ENCODE data around the gene SAMD7.

The SAMD7 gene, protein sequence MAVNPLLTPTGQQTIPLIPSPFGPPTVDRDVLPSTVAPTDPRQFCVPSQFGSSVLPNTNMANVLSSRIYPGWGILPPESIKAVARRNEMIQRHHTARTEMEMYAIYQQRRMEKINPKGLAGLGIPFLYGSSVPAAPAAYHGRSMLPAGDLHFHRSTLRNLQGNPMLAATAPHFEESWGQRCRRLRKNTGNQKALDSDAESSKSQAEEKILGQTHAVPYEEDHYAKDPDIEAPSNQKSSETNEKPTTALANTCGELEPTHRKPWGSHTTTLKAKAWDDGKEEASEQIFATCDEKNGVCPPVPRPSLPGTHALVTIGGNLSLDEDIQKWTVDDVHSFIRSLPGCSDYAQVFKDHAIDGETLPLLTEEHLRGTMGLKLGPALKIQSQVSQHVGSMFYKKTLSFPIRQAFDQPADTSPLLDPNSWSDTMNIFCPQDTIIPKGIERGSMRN

GRCh38 chr3:169911272-169911671 is at the start of gene SAMD7:
Gene SAMD7 (plus strand): TSS chr3:169911572. CDS start chr3:169919499, 7,927 bp downstream.
- no peak for DNase-seq

GRCh38 chr3:169861871-169862270 is 49.5 kb upstream of the SAMD7 start:
- no peak for DNase-seq

- peak; percentile 78 for DNase-seq
These were observed 47.9 kb upstream of the SAMD7 start for GRCh38 chr3:169863458-169863899.

GRCh38 chr3:169864270-169864669 is 47.1 kb upstream of the SAMD7 start:
- no peak for DNase-seq

DNA sequence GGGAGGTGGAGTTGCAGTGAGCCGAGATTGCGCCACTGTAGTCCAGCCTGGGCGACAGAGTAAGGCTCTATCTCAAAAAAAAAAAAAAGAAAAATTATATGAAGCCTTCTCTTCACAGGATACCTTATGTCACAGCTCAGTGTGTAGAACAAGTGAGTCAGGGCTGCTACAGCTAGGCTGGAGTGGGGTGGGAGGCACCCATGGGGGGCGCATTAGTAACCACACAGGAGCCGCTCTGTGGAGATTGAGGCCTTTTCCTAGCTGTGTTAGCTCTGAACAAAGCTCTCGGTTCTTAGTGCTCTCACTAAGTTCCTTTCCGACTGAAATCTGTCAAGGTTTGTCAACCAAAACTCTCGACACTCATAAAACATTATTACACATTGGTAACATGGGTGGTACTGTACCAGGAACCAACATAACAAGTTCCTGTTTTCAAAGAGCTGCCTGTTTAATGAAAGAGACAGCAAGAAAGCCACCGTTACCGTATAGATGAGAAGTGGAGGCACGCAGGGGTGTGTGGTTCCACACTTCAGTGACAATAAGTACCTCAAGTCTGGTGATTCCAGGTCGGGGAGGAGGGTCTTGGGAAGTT is 46.1 kb upstream of the SAMD7 start:
- peak; percentile 26 for DNase-seq

DNA sequence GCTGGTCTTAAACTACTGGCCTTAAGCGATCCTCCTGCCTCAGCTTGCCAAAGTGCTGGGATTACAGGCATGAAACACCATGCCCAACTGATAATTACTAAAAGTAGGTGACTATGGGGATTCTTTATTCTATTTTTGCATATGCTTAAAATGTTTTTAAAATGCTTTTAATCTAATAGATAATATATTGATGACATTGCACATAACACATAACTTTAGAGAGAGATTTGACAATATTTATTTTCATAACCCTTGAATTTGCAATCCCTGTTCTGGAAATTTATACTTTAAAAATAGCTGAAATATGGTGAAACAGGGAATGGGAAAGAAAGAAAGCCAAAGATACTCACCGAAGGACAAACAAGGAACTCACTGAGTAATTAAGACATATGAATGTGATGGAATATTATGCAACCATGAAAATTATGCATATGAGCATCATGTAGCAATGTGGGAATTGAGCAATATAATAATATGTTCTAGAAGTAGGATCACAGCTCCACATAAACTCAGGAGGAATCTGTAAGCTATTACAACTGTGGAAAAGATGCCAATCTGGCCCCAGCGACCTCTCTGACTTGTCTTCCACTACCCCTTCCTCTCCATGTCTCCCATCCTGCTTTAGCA is 43.7 kb upstream of the SAMD7 start:
- DNase-seq = no peak

DNA sequence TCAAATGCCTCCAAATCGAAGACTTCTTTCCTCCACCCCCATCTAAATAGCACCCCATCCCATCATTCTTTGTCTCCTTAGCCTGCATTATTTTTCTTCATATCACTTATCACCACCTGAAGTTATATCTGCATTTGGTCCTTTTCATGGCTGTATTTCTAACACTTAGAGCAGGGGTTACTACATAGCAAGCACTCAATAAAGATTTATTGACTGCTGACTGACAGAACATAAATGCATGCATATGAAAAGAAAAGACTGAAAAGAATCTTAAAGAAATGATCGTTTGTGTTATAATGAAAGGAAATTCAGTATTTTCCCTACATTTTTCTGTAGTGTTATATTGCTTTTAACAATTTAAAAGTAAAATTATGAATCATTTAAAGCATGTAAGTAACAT is 43.0 kb upstream of the SAMD7 start:
- DNase-seq = no peak

GRCh38 chr3:169869484-169870220 is 41.7 kb upstream of the SAMD7 start, which contains the start of gene LRRC31:
Gene LRRC31 (minus strand): TSS chr3:169869935. CDS start chr3:169869807, 128 bp downstream.
- no peak for DNase-seq

DNA sequence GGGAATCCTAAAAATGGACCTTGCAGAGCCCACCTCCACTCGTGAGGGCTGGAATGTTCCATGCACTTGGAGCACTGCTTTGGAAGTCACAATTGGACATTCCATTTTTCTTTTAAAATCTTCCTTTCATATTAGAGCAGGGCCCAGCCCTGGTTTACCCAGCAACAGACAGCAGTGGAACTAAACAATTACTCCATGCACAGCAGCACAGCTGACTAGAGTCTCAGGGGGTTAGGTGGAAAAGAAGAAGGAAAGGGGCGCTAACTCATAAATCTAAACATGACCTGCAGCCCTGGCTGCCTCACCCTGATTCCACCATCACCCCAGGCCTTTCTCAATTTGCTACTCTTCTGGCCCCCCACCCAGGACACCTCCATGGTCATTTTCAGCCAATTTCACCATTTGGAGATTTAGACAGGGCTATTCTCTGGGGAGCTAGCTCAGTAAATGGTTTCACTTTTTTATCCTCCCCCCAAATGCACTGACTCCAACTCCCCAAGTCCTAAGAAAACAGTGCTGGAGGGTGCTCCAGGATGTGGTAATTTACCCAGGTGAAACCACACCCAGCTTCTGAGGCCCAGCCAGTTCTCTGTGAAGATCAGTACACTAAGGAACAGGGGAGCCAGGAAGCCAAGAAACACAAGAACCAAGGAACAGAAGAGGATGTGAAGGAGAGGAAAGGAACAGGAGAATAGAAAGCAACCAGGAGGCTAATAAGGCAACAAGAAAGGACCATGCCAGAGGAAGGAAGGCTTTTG is 40.1 kb upstream of the SAMD7 start:
- no peak for DNase-seq

- DNase-seq = no peak
These were observed 32.3 kb upstream of the SAMD7 start for GRCh38 chr3:169879013-169879557.

DNA sequence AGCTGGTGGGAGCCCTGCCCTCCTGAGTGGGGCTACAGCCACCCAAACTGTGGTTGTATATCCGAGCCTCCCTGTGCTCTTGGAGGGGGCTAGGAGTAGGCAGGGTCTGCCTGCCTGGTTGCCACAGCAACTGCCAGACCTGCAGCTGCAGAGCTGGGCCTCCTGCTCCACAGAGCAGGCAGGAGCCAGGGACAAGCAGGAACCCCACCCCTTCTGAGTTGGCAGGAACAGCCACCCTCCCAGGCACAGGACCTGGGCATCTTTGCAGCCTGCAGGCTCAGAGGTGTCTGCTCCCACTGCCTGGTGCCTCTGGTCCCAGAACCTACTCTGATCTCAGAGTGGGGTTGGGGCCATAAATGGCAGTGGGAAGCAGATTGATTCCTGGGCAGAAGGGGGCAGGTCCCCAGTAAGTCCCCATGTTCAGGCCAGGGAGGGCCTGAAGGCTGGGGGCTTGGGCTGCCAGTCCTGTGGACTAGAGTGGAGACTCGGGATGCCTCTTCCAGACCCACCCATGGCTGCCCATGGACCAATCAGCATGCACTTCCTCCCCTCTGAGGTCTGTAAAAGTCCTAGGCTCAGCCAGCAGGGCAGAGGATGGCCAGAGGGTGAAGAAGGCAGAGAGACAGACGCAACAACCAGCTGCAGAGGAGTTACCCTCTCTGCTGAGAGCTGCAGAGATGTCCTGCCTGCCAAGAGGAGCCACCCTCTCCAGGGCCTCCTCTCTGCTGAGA is 31.4 kb upstream of the SAMD7 start:
- no peak for DNase-seq

GRCh38 chr3:169880576-169881250 is 30.7 kb upstream of the SAMD7 start:
- no peak for DNase-seq

GRCh38 chr3:169886671-169887070 is 24.7 kb upstream of the SAMD7 start:
- DNase-seq = no peak

GRCh38 chr3:169891886-169892285 is 19.5 kb upstream of the SAMD7 start:
- DNase-seq = no peak

- DNase-seq = no peak
These were observed 17.3 kb upstream of the SAMD7 start for GRCh38 chr3:169894110-169894509.

DNA sequence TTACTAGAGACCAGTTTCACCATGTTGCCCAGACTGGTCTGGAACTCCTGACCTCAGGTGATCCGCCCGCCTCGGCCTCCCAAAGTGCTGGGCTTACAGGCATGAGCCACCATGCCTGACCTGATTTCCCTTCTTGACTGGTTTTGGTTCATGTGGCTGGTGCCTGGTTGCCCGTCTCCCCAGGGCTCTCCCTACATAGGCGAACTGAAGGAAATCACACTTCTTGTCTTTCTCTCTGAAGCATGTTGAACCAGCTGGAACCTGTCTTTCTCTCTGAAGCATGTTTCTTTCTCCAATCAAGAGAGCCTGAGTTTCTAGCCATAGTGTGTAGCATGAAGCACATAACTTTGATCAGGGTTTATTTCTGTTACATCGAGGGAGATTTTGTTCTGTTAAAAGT is 16.3 kb upstream of the SAMD7 start:
- no peak for DNase-seq

GRCh38 chr3:169897284-169897683 is 14.1 kb upstream of the SAMD7 start:
- DNase-seq = no peak

GRCh38 chr3:169901453-169901852 is 9.9 kb upstream of the SAMD7 start:
- no peak for DNase-seq

- DNase-seq = no peak
These were observed 6.0 kb upstream of the SAMD7 start for GRCh38 chr3:169905404-169905803.

DNA sequence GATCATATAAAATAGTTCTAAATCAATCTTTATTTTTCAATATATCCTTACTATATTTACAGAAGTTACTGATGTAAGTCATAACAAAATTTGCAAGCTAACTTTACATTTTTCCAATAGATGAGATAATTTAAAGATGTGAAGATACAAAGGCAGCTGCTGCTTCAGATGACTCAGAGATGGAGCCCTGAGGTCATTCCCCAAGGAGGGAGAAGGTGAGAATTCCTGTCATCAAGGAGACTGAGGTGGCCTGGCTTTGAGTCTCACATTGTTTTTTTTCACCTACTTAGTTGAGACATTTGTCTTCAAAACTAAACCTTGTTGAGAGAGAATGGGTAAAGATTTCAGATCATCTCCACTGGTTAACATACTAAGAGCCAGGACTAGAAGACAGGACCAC is 3.9 kb upstream of the SAMD7 start:
- no peak for DNase-seq

DNA sequence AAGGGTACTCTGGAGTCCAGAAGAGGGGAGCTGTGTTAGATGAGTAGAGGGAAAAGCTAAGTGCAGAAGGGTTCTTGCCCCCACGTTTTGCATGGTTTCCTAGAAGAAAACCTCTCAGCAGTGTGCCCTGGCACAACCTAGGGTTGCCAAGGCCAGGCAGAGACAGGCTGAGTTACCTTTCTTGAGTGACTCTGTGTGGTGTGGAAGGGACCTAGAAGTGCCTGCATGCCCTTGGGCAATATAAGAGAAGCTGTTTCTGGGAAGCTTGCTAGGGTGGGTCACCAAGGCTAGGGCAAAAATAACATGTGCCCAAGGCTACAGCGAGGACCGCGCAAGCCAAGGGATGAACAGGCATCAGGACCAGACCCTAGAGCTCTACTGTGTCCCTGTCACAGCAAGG is 3.4 kb upstream of the SAMD7 start:
- DNase-seq = no peak

Data from activated CD4-positive, alpha-beta T cell treated with anti-CD3 and anti-CD28 coated beads for 48 hours (primary cell).